ENCODE results near the gene MORC2. TPM values are rescaled to one million over a fixed set of nuclear protein-coding genes. Genes with fewer than 3 reads are reported as not detected.

MORC2 gene
- total RNA-seq, 2 experiments from 2014 or later: 22.9 to 35.6 TPM

GRCh38 chr22:30887453-30887852 lies 81.1 kb downstream of the MORC2 start:
- ChIA-PET POLR2A (no interaction called here), CTCF (ENCODE audit: unreplicated experiment) (no interaction called here)
- intact Hi-C loops (cut with micrococcal nuclease; ENCODE audit: unreplicated experiment): no loop called here
- no peak overlapping the region for H3K4me2 ChIP-seq (ENCODE audit: low read length)
- no peak for TF ChIP-seq EZH2phosphoT487 (IDR thresholded peaks at IDR 0.05; ENCODE audit: borderline replicate concordance, low read depth, low read length)
- TF ChIP-seq, protein P1, sequence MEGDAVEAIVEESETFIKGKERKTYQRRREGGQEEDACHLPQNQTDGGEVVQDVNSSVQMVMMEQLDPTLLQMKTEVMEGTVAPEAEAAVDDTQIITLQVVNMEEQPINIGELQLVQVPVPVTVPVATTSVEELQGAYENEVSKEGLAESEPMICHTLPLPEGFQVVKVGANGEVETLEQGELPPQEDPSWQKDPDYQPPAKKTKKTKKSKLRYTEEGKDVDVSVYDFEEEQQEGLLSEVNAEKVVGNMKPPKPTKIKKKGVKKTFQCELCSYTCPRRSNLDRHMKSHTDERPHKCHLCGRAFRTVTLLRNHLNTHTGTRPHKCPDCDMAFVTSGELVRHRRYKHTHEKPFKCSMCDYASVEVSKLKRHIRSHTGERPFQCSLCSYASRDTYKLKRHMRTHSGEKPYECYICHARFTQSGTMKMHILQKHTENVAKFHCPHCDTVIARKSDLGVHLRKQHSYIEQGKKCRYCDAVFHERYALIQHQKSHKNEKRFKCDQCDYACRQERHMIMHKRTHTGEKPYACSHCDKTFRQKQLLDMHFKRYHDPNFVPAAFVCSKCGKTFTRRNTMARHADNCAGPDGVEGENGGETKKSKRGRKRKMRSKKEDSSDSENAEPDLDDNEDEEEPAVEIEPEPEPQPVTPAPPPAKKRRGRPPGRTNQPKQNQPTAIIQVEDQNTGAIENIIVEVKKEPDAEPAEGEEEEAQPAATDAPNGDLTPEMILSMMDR (conservative IDR thresholded peaks at IDR 0.05; ENCODE audit: low read length): no peak
- no peak for DNase-seq (ENCODE audit: low spot score)
- H3K79me2 ChIP-seq (ENCODE audit: insufficient read depth, low read depth, low read length): no peaks in the 10 kb centered on the region
- H4K20me1 ChIP-seq (ENCODE audit: insufficient read depth, low read length): no peaks in the 10 kb centered on the region
- no peak overlapping the region for H2AFZ ChIP-seq (ENCODE audit: low read length)
- no peaks in the 10 kb centered on the region for H3K9me2 ChIP-seq (ENCODE audit: insufficient read depth, low read length)
- H3K27ac ChIP-seq (ENCODE audit: low read depth, low read length, poor library complexity, severe bottlenecking): no peak overlapping the region
- H3K9me3 ChIP-seq (ENCODE audit: low read length): no peaks in the 10 kb centered on the region
- no peak overlapping the region for H3K4me3 ChIP-seq (ENCODE audit: low read depth, low read length, poor library complexity, severe bottlenecking)
- H3K36me3 ChIP-seq (ENCODE audit: insufficient read depth, low read length): no peaks in the 10 kb centered on the region
- H3K4me1 ChIP-seq (ENCODE audit: insufficient read depth, low read length, poor library complexity, severe bottlenecking): no peaks in the 10 kb centered on the region
- BruUV-seq (replicated peaks): no TSS peak

DNA sequence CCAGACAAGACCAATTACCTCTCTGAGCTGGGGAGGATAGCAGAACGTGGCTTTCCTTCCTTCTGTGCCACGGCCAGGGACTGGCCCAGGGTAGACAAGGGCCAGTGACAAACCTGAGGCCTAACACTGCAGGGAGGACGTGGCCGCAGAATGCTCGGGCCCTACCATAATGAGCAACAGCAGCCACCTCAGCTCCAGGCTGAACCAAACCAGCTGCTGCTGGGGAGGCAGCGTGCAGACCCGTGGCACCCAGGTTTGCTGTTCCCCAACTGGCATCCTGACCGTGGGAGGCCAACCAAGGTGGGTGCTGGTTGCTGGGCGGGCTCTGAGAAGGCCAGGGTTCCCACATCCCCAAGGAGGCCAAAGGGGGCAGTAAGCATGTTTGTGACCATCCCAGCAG lies 83.0 kb downstream of the MORC2 start:
- Histone ChIP-seq H3K4me1 (ENCODE audit: insufficient read depth, low read length, poor library complexity, severe bottlenecking) (no peaks in the 10 kb centered on the region), H3K9me3 (ENCODE audit: low read length) (no peaks in the 10 kb centered on the region), H4K20me1 (ENCODE audit: insufficient read depth, low read length) (no peaks in the 10 kb centered on the region), H3K4me3 (ENCODE audit: low read depth, low read length, poor library complexity, severe bottlenecking) (no peak overlapping the region), H3K79me2 (ENCODE audit: insufficient read depth, low read depth, low read length) (no peaks in the 10 kb centered on the region), H3K27ac (ENCODE audit: low read depth, low read length, poor library complexity, severe bottlenecking) (no peak overlapping the region), H3K36me3 (ENCODE audit: insufficient read depth, low read length) (no peaks in the 10 kb centered on the region), H2AFZ (ENCODE audit: low read length) (no peak overlapping the region), H3K9me2 (ENCODE audit: insufficient read depth, low read length) (no peaks in the 10 kb centered on the region), H3K4me2 (ENCODE audit: low read length) (no peak overlapping the region)
- TF ChIP-seq EZH2phosphoT487 (IDR thresholded peaks at IDR 0.05; ENCODE audit: borderline replicate concordance, low read depth, low read length): no peak
- TF ChIP-seq, protein P1 (conservative IDR thresholded peaks at IDR 0.05; ENCODE audit: low read length): no peak
- ChIA-PET POLR2A (no interaction called here), CTCF (ENCODE audit: unreplicated experiment) (no interaction called here)
- intact Hi-C loops (cut with micrococcal nuclease; ENCODE audit: unreplicated experiment): no loop called here
- BruUV-seq (replicated peaks): no TSS peak
- DNase-seq (ENCODE audit: low spot score): no peak

DNA sequence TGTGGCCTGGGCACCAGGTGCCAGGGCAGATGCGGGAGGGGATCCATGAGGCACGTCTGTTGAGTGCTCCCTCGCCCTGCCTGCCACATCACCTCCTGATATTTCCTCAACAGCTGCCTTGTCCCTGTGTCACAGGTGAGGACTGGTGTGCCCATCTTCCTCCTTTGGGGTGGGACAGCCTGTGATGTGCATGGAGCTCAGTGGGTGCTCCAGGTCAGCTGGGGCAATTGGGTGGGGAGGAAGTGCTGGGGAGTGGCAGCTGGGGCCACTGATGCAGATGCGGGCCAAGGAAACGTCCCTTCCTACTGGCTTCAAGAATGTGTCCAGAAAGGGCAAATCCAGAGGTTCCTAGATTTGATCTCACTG lies 83.6 kb downstream of the MORC2 start:
- intact Hi-C loops (cut with micrococcal nuclease; ENCODE audit: unreplicated experiment): no loop called here
- H3K4me1 ChIP-seq (ENCODE audit: insufficient read depth, low read length, poor library complexity, severe bottlenecking): no peaks in the 10 kb centered on the region
- TF ChIP-seq EZH2phosphoT487 (IDR thresholded peaks at IDR 0.05; ENCODE audit: borderline replicate concordance, low read depth, low read length): no peak
- TF ChIP-seq, protein P1 (conservative IDR thresholded peaks at IDR 0.05; ENCODE audit: low read length): no peak
- ChIA-PET CTCF (ENCODE audit: unreplicated experiment) (no interaction called here), POLR2A (no interaction called here)
- H3K4me3 ChIP-seq (ENCODE audit: low read depth, low read length, poor library complexity, severe bottlenecking): no peak overlapping the region
- no peak overlapping the region for H3K4me2 ChIP-seq (ENCODE audit: low read length)
- no peaks in the 10 kb centered on the region for H3K9me3 ChIP-seq (ENCODE audit: low read length)
- H3K27ac ChIP-seq (ENCODE audit: low read depth, low read length, poor library complexity, severe bottlenecking): no peak overlapping the region
- H3K79me2 ChIP-seq (ENCODE audit: insufficient read depth, low read depth, low read length): no peaks in the 10 kb centered on the region
- H3K9me2 ChIP-seq (ENCODE audit: insufficient read depth, low read length): no peaks in the 10 kb centered on the region
- H4K20me1 ChIP-seq (ENCODE audit: insufficient read depth, low read length): no peaks in the 10 kb centered on the region
- no peak overlapping the region for H2AFZ ChIP-seq (ENCODE audit: low read length)
- BruUV-seq (replicated peaks): no TSS peak
- DNase-seq (ENCODE audit: low spot score): no peak
- no peaks in the 10 kb centered on the region for H3K36me3 ChIP-seq (ENCODE audit: insufficient read depth, low read length)
